ENCODE data around the gene SLC25A41.

The SLC25A41 gene

DNA sequence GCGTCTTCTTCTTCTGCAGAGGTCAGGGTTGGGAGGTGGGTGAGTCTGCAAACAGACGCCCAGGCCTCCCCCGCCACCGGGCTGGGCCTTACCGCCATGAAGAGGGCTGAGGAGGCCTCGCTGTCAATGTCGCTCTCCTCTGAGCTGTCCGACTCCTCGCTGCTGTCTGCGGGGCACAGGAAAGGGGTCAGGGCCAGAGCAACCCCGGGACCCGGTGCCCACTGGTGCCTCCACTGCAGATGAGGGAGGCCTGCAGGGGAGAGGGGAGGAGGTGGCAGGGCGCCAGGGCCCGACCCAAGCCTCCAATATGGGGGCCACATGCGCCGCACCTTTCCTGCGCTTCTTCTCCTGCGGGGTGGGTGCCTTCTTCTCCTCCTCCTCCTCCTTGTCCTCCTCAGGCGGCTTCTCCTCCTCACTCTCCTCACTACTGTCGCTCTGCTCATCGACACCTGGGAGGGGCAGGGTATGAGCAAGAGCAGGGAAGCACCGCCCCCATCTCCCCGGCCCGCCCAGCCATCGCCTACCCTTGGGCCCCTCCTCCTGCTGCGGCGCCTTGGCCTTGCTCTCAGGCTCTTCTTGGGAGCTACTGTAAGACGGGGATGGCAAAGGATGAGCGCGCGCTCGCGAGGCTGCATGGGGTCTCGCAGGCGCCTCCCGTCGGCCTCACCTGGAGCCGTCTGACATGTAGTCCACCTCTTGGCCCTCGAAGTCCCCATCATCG, 52.4 kb downstream of the SLC25A41 start:
- no peaks in the 10 kb centered on the region for H3K4me1 ChIP-seq (ENCODE audit: control insufficient read depth, insufficient read depth, low read length)
- H3K9me3 ChIP-seq (ENCODE audit: control insufficient read depth, insufficient read depth, low read depth, low read length): peaks cover 3% of the 10 kb centered on the region; the same call in 1 of the 2 replicates
- H3K27ac ChIP-seq (ENCODE audit: low read depth, low read length): no peak overlapping the region
- no peak overlapping the region for H3K9ac ChIP-seq (ENCODE audit: low read length)
- H3K36me3 ChIP-seq (ENCODE audit: control insufficient read depth, insufficient read depth, low read length): peaks cover 68% of the 10 kb centered on the region
- no peaks in the 10 kb centered on the region for H3K27me3 ChIP-seq (ENCODE audit: control insufficient read depth, insufficient read depth, low read length)
- H3K4me3 ChIP-seq (ENCODE audit: low read depth, low read length): no peak overlapping the region

DNA sequence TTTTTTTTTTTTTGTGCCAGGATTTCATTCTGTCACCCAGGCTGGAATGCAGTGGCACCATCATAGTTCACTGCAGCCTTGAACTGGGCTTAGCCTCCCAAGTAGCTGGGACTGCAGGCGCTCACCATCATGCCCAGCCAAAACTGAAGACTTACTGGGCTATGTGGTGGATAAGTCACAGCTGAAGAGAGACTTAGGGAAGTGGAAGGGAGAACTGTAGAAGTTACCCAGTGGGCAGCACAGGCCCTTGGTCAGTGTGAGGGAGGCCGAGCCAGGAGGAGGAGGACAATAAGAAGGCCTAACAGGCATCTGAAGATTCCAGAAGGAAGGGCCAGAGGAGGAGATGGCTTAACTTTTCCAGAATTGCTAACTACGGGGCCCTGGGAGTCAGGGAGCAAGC, 53.8 kb downstream of the SLC25A41 start:
- Histone ChIP-seq H3K36me3 (ENCODE audit: control insufficient read depth, insufficient read depth, low read length) (peaks cover 64% of the 10 kb centered on the region), H3K9me3 (ENCODE audit: control insufficient read depth, insufficient read depth, low read depth, low read length) (peaks cover 3% of the 10 kb centered on the region; the same call in 1 of the 2 replicates), H3K27ac (ENCODE audit: low read depth, low read length) (no peak overlapping the region), H3K4me3 (ENCODE audit: low read depth, low read length) (no peak overlapping the region), H3K4me1 (ENCODE audit: control insufficient read depth, insufficient read depth, low read length) (no peaks in the 10 kb centered on the region), H3K27me3 (ENCODE audit: control insufficient read depth, insufficient read depth, low read length) (no peaks in the 10 kb centered on the region), H3K9ac (ENCODE audit: low read length) (no peak overlapping the region)

DNA sequence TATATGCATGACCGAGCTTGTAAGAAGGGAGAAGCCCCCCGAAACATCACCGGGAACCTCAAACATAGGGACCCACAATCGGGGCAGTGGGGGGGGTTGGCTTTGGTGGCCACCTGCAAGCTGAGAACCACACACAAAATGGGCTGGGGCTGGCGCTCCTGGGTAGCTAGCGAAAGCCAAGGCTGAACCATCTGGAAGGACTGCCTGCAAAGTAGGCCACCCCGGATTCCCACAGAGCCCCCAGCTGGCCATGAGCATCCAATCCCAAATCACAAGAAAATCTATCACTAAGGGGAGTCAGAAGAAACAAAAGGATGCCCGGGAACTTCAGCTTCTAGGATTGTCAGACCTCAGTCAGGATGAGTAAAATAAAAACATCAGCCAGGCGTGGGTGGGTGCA, 55.1 kb downstream of the SLC25A41 start:
- no peak overlapping the region for H3K9ac ChIP-seq (ENCODE audit: low read length)
- H3K9me3 ChIP-seq (ENCODE audit: control insufficient read depth, insufficient read depth, low read depth, low read length): peaks cover 3% of the 10 kb centered on the region; the same call in 1 of the 2 replicates
- H3K36me3 ChIP-seq (ENCODE audit: control insufficient read depth, insufficient read depth, low read length): peaks cover 57% of the 10 kb centered on the region
- no peaks in the 10 kb centered on the region for H3K27me3 ChIP-seq (ENCODE audit: control insufficient read depth, insufficient read depth, low read length)
- no peak overlapping the region for H3K27ac ChIP-seq (ENCODE audit: low read depth, low read length)
- no peak overlapping the region for H3K4me3 ChIP-seq (ENCODE audit: low read depth, low read length)
- peaks cover 5% of the 10 kb centered on the region for H3K4me1 ChIP-seq (ENCODE audit: control insufficient read depth, insufficient read depth, low read length)

DNA sequence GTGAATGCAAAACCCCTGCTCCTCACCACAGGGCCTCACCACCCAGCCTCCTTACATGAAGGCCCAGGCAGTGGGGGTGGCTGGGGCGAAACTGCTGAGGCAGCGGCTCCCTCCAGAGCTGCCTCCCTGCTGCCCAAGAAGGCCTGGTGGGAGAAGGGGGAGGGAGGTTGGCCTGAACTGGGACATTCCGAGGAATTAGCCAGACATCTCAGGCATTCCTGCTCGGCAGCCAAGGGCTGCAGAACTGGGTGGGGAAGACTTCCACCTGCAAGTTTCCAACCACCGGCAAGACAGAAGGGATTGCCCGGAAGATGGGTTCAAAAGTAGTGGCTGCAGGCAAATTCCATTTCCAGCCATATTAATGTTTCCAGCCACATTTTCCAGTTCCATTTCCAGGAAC, 55.5 kb downstream of the SLC25A41 start:
- peaks cover 53% of the 10 kb centered on the region for H3K36me3 ChIP-seq (ENCODE audit: control insufficient read depth, insufficient read depth, low read length)
- H3K9ac ChIP-seq (ENCODE audit: low read length): no peak overlapping the region
- H3K4me1 ChIP-seq (ENCODE audit: control insufficient read depth, insufficient read depth, low read length): peaks cover 5% of the 10 kb centered on the region
- H3K27me3 ChIP-seq (ENCODE audit: control insufficient read depth, insufficient read depth, low read length): no peaks in the 10 kb centered on the region
- H3K4me3 ChIP-seq (ENCODE audit: low read depth, low read length): no peak overlapping the region
- H3K9me3 ChIP-seq (ENCODE audit: control insufficient read depth, insufficient read depth, low read depth, low read length): peaks cover 3% of the 10 kb centered on the region; the same call in 1 of the 2 replicates
- no peak overlapping the region for H3K27ac ChIP-seq (ENCODE audit: low read depth, low read length)

DNA sequence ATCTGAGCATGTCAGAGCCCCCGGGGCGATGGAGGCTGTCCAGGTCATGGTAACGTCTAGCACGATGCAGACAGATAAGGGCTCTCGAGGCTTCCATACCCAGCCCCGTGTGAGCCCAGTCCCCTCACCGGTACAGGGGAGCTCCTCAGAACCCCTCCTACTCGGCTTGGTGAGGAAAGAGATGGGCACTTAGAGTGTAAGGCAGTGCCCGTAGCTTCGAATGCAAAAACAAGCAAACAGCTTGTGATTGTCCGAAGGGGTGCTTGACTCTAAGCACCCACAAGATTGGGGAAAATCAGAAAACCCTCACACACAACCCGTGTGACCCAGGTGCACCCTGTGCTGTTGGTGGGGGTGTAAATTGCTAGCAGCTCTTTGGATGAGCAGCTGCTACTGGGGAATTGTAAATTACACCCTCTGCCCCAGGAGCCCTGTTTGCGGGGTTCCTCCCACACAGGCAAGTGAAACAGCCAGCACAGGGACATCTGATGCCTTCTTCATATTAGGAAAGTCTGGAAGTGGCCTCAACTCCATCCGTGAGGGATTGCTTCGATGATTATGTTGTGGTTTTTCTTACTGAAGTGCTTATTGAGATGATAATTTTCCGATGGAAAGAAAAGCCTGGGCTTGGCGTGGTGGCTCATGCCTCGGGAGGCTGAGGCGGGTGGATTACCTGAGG, 56.9 kb downstream of the SLC25A41 start:
- Histone ChIP-seq H3K4me3 (ENCODE audit: low read depth, low read length) (no peak overlapping the region), H3K27ac (ENCODE audit: low read depth, low read length) (no peak overlapping the region), H3K36me3 (ENCODE audit: control insufficient read depth, insufficient read depth, low read length) (peaks cover 40% of the 10 kb centered on the region), H3K9ac (ENCODE audit: low read length) (no peak overlapping the region), H3K27me3 (ENCODE audit: control insufficient read depth, insufficient read depth, low read length) (no peaks in the 10 kb centered on the region), H3K4me1 (ENCODE audit: control insufficient read depth, insufficient read depth, low read length) (peaks cover 5% of the 10 kb centered on the region), H3K9me3 (ENCODE audit: control insufficient read depth, insufficient read depth, low read depth, low read length) (peaks cover 3% of the 10 kb centered on the region; the same call in 1 of the 2 replicates)

Measured in HUES6 (cell line).